GM13977 (cell line): ENCODE measurements around the gene NPB.

ENCODE experiments used
- DNase-seq: peaks from one replicate; pipeline ENCODE4 v3.0.0; 2012; ENCODE audit warnings: low spot score
- CTCF ChIP-seq: IDR thresholded peaks from 2 replicates; pipeline ENCODE4 v1.5.1; 2012; ENCODE audit warnings: mild to moderate bottlenecking, control low read depth; ENCODE audit not compliant: insufficient read depth; ENCODE audit errors: extremely low read depth, missing control alignments
- in situ Hi-C: fragments of 300-500 bp; cut with MboI; formaldehyde crosslinking; loops from one replicate; pipeline ENCODE4 v1.12.0; 2022; ENCODE audit warnings: low sequenced_read_pairs, low pct_unique_long_range_greater_than_20kb, mixed read lengths, inconsistent platforms; ENCODE audit not compliant: unreplicated experiment

The NPB gene

DNA sequence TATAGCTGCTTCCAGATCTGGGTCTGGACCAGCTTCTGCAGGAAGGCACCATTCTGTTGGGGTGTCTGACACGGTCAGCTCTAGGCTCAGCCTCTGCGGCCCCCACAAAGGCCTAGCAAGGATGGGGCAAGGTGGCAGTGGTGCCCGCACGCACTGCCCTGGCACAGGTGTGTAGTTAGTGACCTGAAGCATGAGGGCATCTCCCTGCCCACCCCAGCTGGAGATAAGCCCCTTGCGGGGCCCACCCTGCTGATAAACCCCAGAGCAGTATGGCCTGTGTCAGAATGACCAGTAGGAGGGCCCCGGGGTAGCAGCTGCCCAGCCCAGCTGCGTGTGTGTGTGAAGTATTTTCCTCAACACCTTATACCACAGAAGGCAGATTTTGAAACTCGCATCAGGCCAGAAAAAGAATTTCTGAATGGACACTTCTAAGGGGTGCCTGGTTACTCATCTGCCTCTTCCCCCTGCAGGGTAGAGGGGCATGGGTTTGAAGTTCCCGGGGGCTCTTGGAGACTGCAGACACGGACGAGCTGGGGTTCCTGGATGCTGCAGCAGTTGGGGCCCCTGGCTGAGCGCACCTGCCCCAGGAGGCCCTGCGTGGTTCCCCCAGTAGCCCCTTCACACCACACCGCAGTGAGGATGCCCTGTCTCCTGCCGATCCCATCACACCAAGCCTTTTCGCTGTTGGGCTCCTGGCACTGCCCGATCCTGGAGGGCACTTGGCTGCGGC, 35.4 kb upstream of the NPB start:
- in situ Hi-C loops, result no loop called here
- no peak for TF ChIP-seq CTCF
- no peak for DNase-seq

GRCh38 chr17:81867170-81867990, 34.7 kb upstream of the NPB start:
- in situ Hi-C loops, result no loop called here
- no peak for DNase-seq
- no peak for TF ChIP-seq CTCF

GRCh38 chr17:81867991-81868673, 33.9 kb upstream of the NPB start:
- in situ Hi-C loops, result no loop called here

GRCh38 chr17:81868674-81869220, 33.3 kb upstream of the NPB start:
- no peak for TF ChIP-seq CTCF
- in situ Hi-C loops, result no loop called here
- DNase-seq, result no peak

More at GRCh38 chr17:81867991-81868673, 33.9 kb upstream of the NPB start:
- TF ChIP-seq CTCF, result no peak
- DNase-seq, result no peak

DNA sequence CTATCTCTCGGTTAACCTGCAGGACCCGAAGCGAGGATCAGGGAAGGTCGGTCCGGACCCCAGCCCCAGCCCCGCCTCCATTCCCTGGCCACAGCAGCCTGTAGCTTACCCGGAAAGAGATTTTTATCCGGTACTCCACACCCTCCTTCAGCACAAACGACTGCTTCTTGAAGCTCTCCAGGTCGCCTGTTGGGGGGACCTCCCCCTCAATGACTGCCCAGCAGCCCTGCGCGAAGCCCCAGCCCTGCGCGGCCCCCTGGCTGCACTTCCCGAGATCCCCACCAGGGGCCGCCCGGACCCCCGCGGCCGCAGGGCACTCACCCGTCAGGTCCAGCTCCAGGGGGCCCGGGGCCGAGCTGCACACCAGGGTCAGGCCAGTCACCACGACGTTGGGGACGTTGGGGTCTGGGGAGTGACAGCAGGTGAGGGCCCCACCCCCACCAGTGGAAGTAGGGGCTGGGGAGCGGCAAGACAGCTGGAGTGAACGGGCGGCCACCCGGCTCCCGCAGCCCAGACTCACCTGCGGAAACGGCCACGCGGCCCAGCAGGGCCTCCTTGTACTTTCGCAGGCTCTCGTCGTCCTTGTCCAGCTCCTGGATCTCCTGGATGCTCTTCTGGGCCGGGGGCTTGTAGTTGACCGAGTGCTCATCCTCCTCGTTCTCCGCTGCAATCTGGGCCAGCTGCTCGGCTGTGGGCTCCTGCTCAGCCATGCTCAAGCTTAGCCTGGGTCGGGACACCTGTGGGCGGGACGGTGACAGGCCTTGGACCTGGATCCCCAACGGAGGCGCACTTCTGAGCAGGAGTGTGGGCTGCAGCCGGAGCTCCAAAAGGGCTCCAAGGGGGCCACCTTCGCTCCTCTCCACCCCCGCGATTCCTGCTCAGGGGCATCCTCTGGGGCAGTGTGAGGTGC, 32.6 kb upstream of the NPB start:
- peak; percentile 81 for DNase-seq
- peak; percentile 77 for TF ChIP-seq CTCF
- in situ Hi-C loops, result no loop called here
